Activated CD8-positive, alpha-beta memory T cell treated with anti-CD3 and anti-CD28 coated beads, Interleukin-2, amount 50 U/mL, for 24 hours (primary cell): ENCODE measurements around the gene TMEM185B.

Source experiments
- DNase-seq: peaks from one replicate; pipeline ENCODE4 v3.0.0-alpha.2; 2020; ENCODE audit errors: extremely low read depth

TMEM185B gene

DNA sequence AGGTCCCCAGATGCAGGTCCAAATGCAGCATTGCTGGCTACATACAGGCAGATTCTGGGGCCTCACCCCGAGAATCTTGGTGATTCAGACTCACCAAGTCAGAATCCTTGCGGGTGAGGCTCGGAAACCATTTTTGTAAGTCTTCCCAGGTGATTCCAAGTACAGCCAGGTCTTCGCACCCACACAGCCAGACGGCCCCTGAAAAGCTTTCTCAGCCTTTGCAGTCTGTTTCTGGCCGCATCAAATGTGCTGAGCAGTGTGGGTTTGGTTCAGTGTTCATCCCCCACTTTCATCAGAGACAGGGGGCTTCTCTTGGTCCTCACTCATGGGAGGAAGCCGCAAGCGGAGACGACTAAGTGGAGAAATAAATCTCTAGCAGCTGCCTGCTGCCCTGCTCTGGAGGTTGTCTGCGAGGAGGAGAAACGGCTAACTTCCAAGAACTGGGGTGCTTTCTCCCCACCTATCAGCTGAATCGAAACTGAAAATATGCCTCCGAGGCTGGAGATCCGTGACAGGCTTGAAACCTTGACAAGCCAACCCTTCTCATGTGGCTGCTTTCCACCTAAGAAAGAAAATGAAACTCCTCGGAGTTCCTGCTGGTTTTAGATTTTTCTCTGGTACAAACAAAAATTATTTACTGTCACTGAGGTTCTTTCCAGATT is 8.9 kb upstream of the TMEM185B start:
- DNase-seq, result peak; percentile 57

DNA sequence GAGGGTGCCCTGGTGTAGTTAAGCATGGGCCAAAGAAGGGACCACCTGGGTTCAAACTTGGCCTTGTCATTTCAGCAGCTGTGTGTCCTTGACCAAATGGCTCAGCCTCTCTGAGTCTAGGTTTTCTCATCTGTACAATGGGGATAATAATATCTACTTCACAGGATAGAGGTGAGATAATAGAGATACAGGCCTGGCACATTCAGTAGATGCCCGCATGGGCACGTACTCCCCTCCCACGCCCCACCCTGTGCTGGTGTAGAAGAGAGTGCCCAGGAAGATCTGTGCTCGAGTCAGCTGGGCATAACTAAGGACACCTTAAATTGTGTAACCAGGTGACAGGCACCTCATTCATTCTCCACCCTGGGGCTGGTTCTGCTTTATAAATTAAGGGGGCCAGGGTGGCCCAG is 8.4 kb upstream of the TMEM185B start:
- no peak for DNase-seq

DNA sequence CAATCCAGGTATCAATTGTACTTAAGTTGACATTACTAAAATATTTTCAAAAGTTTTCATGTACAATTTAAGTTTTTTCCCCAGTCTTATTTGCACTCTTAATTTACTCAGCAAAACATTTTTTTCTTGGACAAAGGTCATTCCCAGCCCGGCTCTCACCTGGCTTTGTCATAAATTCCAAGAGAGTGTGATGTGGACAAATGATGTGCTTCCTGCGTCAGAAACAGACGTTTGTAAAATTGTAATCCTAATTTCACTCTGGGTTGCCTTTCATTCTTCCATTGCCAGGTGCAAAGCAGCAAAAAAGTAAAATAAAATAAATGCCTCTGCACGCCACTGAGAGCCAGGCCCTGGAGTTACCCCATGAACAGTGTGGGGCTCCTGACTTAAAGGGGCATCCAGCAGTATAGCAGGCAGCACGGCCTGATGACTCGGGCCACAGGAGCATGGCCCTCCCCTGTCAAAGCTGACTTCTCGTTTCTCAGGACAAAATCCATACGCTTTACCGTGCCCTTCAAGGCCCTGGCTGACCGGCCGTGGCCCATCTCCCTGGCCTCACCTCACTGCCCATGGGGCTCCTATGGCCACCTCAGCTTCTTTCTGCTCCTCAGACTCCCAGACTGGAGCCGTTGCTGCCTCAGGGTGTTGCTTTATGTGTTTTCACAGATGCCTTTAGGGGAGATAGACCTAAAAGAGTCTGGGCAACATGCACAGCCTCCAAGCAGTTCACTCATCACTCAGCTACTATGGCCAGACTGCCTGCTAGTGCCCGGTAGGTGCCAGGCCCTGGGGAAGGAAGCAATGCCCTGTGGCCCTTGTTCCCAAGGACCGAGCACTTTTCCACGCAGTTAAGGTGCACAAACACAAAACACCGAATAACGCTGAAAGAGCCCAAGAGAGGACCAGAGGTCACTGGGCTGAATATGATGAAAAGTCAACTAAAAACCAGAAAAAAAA is 7.6 kb upstream of the TMEM185B start:
- DNase-seq, result no peak

DNA sequence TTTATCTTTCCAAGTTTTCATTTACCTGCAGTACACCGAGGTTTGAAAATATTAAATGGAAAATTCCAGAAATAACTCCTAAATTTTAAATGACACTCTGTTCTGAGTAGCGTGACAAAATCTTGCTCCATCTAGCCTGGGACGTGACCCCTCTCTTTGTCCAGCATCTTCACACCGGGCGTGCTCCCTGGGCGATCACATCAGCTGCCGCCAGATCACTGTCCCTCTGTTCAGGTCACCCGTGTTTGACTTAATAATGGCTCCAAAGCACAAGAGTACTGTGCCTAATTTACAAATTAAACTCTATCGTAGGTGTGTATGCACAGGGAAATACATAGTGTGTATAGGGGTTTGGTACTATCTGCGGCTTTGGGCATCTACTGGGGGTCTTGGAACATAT is 6.1 kb upstream of the TMEM185B start:
- no peak for DNase-seq

DNA sequence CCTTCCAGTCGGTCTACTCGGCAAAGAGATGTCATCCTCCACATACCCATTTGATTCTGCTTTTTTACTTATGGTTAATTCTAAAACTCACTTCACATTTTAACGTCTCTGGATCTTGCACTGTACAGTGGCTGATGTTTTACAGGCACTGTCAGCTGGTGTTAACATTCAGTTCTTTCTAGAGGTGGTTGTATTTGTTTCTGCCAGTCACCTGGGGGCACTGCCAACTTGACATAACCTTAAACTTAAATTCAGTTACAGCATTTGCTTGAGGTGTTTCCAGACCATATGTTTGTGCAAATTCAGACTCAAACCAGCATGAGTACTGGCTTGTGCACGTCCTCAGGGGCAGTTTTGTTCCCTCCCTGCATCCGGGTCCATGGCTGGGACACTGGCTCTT is 5.3 kb upstream of the TMEM185B start:
- DNase-seq, result no peak

DNA sequence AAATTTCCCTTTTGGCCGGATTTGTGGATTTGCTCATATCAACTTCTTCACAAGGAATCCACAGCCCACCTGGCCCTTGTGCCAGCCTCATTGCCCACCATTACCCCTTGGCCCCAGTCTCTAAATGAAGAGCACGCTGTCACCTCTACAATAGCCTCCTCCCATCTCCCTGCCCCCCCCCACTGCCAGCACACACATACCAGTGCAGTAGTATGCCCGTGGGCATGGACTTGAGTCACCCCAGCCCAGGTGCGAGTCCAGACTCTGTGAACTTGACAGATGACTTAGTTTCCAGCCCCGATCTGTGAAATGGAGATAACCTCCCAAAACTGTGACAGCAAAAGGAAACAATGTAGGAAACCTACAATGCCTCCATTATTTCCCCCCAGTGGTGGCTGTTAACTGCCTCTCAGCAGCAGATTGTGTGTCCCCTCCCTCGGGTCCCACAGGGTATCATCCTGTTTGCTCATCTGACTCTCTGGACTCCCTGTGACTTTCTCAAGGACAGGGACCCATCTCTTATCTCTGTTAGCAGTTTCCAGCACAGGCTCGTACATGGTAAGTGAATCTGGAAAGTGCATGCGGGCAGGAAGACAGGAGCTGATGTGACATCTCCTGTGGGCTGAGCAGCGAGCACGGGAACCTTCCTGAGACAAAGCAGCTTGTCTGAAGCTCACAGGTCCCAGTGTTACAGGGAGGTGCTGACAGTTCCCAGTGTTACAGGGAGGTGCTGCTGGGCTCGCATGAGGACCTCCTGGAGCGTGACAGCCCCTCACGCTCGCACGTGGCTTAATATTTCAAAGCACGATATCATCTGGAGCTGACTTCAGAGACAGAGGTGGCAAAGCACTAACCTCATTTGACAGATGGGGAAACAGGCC is 4.2 kb upstream of the TMEM185B start:
- no peak for DNase-seq

DNA sequence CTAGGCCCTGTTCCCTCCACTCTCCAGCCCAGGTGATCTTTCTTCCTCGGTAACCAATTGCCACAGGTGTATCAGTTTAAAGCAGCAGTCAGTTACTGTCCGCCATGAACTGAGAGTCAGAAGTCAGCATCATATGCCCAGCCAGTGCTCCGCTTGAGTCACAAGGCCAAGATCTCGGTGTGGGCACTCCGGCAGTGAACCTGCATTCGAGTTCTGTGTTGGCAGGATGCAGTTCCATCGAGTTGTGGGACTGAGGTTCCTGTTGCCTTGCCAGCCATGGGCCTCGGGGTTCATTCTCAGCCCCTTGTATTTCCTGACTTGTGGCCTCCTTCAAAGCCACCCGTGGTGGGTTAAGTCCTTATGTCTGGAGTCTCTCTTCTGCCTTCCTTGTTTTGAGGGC is 3.1 kb upstream of the TMEM185B start:
- no peak for DNase-seq

DNA sequence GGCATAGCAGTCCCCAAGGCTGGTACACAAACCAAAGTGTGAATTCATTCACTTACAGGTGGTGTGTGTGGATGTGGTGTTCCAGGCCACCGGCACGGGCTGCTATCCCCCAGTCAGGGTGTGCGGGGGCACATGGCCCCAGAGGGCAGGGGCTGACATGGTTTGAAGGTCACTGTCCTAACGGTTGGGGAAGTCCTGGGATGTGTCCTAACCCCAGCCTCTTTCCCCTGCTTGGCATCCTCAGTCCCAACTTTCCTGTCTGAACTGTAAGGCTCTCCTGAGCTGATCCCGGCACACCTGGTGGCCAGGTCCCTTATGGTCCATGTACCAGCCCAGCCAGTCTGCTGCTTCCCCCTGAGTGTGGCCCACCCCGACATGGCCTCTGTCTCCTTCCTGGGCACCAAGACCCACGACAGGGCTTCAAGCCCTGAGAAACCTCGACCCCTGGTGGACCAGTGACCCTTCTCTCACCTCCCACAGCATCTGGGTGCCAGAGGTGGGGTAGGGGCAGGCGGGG is 2.4 kb upstream of the TMEM185B start:
- DNase-seq, result no peak

DNA sequence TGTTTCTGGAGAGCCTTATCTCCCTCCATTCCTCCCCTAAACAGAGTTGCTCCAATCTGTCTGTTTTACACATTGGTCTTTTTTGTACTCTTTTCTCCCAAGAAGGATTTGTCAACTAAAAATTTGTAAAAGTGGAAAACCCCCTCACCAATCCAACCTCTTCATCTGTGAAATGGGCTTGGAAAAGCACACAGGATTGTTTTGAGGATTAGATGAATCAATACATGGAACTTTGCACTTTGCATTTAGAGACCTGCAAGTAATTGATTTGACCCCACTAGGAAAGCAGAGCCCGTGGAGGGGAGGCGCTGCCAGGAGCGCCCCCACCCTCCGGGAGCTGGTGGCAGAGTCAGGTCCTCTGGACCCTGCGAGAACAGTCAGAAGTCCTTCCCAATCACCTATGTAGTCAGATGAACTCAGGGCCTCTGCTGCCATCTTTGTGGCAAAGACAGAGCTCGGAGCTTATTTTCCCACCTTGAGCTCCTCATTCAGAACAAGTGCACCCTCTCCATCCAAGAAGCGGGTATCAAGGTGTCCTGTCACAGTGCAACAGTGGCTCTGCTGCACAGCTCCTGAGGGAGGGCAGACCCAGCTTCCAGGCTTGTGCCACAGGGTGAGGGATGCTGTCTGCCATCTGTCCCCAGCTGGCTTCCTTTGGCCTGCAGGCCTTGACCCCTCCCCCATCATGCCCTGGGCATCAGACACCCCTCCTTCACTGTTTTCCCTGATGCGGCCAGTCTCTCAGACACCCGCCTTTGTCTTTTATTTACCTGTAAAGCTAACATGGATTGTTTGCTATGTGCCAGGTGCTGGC is 1.7 kb upstream of the TMEM185B start:
- DNase-seq, result no peak

DNA sequence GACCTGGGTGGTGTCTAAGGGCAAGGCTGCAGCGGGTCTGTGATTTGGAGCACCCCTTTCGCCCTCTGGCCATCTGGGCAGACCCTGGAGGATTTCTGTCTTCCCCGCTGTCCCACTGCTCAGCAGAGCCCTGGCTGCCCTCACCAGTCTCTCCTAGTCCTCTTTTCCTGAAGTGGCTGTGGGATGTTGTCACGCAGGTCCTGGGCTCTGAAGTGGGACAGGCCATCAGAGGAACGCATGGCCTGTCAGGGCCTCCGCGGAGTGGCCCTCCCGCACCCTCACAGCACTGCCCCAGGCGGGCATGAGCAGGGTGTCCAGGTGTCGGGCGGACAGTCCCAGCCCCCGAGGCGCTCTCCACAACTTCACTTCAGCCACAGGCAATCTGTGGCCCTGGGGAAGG is 1.1 kb upstream of the TMEM185B start:
- no peak for DNase-seq

DNA sequence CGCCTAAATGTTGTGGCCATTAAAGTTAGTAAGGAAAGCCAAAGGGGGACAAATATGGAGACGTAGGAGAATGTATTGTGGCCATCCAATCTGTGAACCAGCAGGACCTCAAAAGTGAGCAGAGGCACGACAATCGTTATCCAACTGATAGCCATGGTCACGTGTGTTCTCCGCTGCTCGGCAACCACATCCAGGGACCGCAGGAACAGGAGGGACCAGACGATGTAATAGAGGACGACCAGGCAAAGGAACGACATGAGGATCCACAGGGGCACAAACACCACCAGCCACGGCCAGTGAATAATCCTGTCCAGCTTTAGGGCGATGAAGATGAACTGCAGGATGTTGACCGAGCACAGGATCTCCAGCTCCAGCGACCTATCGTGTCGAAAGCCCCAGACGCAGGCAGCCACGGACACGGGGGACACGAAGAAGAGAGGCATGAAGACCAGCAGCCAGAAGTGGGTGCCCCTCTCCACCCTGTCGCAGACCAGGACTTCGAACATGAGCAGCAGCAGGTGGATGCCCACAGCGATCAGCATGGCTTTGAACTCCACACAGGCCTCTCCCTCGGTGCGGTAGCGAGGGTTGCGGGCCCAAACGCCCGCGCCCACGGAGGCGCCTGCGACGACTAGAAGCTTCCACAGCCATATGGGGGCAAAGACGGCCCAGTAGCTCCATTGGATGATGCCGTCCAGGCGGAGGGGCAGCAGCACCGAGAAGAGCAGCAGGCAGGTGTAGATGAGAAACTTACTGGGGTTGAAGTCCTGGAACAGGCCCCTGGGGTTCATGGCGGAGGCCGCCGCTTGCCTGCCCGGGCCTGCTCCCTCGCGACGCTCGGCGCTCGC is 790 bp downstream of the TMEM185B start:
- no peak for DNase-seq

DNA sequence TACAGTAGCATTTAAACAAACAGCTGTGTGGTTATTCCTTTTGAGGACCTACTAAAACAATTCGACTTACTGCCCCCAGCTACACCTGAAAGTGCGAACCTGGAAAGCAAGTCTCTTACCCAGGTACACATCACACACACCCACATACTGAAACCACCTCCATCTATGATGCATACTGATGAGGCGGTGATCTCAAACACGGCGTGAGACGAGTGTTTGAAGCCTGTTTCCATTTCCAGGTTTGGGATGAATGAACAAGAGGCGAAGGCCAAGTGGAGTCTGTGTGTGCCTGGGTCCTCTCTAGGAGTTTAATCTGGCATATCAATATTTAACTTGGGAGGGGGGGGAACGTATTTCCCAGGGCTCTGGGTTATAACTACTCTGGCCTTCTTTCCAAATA is 1.6 kb downstream of the TMEM185B start:
- no peak for DNase-seq

DNA sequence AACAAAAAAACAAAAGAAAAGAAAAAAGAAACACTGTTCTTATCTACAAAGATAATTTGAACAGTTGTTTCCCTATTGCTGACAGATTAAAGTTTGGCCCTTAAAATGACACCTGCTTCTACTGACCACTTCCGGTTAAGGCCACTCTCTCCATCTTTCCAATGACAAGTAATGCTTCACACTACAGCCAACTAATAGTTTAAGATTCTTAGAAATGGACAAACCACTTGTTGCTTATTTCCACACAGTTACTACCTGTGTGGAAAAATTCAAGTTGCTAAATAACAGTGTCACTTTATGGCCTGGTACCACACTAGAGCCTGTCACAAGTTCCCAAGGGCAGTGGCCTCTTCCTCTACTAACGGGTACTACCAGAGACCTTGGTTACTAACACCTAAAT is 2.4 kb downstream of the TMEM185B start:
- no peak for DNase-seq

DNA sequence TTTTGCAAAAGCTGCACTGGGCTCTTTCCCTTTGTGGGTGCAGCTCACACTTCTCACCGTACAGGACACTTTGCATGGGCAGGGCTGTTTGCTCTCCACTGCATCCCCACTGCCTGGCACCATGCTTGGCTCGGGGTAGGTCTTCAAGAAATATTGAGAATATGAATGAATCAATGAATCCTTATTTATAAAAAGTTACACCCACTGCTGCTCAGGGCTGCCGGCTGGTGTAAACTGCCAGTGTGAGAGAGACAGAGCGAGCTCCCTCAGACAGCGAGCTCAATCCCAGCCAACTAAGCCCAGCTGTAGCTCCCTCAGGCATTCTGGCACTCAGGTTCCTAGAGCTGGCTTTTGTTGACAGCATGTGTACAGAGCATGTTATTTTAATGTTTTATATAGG is 3.4 kb downstream of the TMEM185B start:
- no peak for DNase-seq

DNA sequence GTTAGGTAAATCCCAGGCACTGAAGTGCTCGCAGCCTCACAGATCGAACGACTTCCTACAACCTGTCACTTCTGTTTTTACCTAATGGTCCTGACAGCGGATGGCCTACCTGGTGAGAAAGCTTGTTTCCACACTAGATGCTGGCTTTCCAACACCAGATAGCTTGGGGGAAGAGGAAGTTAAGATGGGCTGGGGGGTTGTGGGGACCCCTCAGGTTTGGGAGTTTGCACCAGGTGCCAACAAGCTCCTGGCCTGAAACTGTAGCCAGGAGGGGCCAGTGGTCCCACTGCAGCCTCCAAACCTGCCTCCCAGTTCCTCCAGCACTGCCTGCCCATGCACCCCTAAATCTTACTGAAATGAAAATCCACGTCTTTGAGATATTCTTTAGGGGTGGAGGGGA is 3.9 kb downstream of the TMEM185B start:
- no peak for DNase-seq

DNA sequence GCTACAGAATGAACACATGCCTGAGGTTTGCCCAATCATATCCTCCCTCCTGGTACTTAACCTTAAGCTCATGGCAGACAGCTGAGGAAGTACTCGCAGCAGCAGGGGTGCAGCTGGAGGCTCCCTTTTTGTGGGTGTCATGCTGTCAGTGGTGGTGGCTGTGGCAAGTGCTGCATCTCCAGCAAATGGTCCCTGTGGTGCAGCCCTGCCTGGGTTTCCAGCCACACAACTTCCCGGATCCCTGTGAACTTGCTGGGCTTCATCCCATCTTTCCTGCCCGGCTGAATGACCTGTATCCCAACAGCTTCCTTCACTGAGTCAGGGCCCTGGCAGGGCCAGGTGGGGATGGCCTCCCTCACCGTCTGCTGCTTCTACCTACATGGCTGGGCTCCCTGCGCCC is 5.0 kb downstream of the TMEM185B start:
- no peak for DNase-seq

DNA sequence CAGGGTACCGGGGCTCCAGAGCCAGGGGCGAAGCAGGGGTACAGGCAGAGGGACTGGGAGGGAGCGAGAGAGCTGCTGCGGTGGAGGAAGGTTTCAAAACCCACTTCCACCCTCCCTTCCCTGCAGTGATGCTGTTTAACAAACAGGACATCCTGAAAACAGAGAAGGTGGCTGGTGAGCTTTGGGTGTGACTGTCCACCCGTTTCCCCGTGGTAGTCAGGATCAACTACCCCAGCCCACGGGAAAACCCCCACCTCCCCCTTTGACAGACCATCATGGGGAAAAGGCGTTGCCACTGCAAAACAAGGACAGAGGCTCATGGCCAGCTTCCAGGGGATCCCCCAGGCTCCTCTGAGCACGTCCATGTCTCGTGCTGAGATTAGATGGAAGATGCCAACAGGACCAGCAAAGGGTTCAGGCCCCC is 12.9 kb downstream of the TMEM185B start:
- no peak for DNase-seq

DNA sequence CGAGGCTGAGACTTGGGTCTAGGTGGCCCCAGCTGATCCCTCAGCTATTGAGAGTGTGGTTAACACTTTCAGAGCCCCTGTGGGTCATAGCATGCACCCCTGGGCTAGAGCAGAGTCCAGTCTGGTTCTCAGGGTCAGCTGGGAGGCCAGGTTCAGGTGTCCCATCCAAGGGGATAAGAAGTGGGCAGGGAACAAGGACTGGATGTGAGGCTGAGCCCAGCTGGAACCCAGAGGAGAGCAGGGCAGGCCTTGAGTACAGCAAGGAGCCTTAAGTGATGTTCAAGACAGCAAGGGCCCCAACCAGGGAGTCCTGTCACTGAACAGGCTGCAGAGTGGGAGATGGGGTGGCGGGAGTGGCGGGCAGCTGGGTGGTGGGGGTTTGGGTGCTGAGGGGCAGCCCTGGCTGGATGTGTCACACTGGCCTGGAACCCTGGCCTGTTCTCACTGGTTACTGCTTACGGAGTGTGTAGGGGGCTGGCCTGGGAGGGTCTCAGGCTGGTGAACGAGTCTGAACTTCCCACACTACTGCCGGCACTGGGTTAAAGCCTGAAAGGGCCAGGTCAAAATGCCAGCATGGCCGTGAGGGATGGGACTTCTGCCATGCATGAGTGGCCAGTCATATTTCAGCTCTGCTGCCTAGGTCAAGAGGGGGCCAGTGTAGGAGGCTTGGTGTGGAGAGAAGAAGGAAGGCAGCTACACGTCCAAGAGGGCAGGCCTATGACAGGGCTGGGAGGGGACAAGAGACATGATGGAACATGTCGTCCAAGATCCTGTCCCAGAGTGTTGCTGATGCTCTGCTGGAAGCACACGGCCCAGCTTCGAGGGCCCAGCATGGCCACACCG is 13.6 kb downstream of the TMEM185B start:
- DNase-seq, result no peak
